UCSD-AML1 (cell line): ENCODE data around the gene PGPEP1.
A peak's percentile ranks its signal among the peaks of the same experiment; 100 is the strongest.
"Not testable (repeated sequence)": the region's sequence is repeated elsewhere in the genome, so short reads cannot be mapped to it uniquely, and the experiment has no call there.

Experiments used
- DNase-seq: peaks from one replicate; lab custom pipeline; 2025; ENCODE audit not compliant: unreplicated experiment; lab: John Stamatoyannopoulos, UW

Gene PGPEP1

GRCh38 chr19:18363787-18364186 lies 23.4 kb downstream of the PGPEP1 start:
- DNase-seq, result no peak

GRCh38 chr19:18364277-18364825 lies 24.0 kb downstream of the PGPEP1 start:
- DNase-seq, result not testable (repeated sequence)

GRCh38 chr19:18364826-18365528 lies 24.6 kb downstream of the PGPEP1 start:
- DNase-seq, result peak; percentile 53

- DNase-seq, result no peak
These were observed 25.6 kb downstream of the PGPEP1 start for GRCh38 chr19:18366021-18366435.

- DNase-seq, result no peak
These were observed 28.3 kb downstream of the PGPEP1 start for GRCh38 chr19:18368504-18369222.

GRCh38 chr19:18373407-18373891 lies 33.1 kb downstream of the PGPEP1 start:
- DNase-seq, result no peak

- DNase-seq, result peak; percentile 95
These were observed 33.7 kb downstream of the PGPEP1 start for GRCh38 chr19:18373892-18374629.

- no peak for DNase-seq
These were observed 36.6 kb downstream of the PGPEP1 start for GRCh38 chr19:18377026-18377425.

GRCh38 chr19:18379803-18380747 lies 39.7 kb downstream of the PGPEP1 start:
- no peak for DNase-seq

- DNase-seq, result no peak
These were observed 40.4 kb downstream of the PGPEP1 start for GRCh38 chr19:18380843-18381242.

GRCh38 chr19:18383622-18384021 lies 43.2 kb downstream of the PGPEP1 start:
- DNase-seq, result not testable (repeated sequence)

- DNase-seq, result no peak
These were observed 44.4 kb downstream of the PGPEP1 start for GRCh38 chr19:18384775-18385174.

- DNase-seq, result no peak
These were observed 44.9 kb downstream of the PGPEP1 start for GRCh38 chr19:18385359-18385674.

- peak; percentile 49 for DNase-seq
These were observed 45.5 kb downstream of the PGPEP1 start, which contains the start of gene GDF15 for GRCh38 chr19:18385675-18386542. TSS of gene GDF15 (plus strand) at chr19:18386158. CDS start at chr19:18386190, 32 bp downstream.

- DNase-seq, result no peak
These were observed 46.3 kb downstream of the PGPEP1 start for GRCh38 chr19:18386543-18387271.

- peak; percentile 87 for DNase-seq
These were observed 47.9 kb downstream of the PGPEP1 start for GRCh38 chr19:18388100-18388959.

- DNase-seq, result no peak
These were observed 48.7 kb downstream of the PGPEP1 start for GRCh38 chr19:18388960-18389725.
